Adipocyte (in vitro differentiated cells): ENCODE measurements around the gene ATP6V0C.

Source experiments
- DNase-seq: peaks from one replicate; pipeline ENCODE4 v3.0.0-alpha.2; 2015; ENCODE audit warnings: low read depth
- H3K27me3 ChIP-seq: replicated peaks from 2 replicates; pipeline ENCODE4 v1.7.0; 2013; ENCODE audit warnings: mild to moderate bottlenecking, low read length, moderate library complexity; ENCODE audit not compliant: control insufficient read depth, insufficient read depth
- H3K36me3 ChIP-seq: 2 replicates; pipeline ENCODE4 v1.7.0; 2013; ENCODE audit warnings: low read length, mild to moderate bottlenecking, moderate library complexity; ENCODE audit not compliant: control insufficient read depth, insufficient read depth, severe bottlenecking
- H3K4me1 ChIP-seq: 2 replicates; pipeline ENCODE4 v1.7.0; 2013; ENCODE audit warnings: mild to moderate bottlenecking, low read length, moderate library complexity; ENCODE audit not compliant: control insufficient read depth, insufficient read depth
- H3K4me3 ChIP-seq: 2 replicates; pipeline ENCODE4 v1.7.0; 2013; ENCODE audit warnings: mild to moderate bottlenecking, low read length, moderate library complexity
- H3K9ac ChIP-seq: 2 replicates; pipeline ENCODE4 v1.7.0; 2013; ENCODE audit warnings: mild to moderate bottlenecking, low read length, moderate library complexity
- H3K9me3 ChIP-seq: 2 replicates; pipeline ENCODE4 v1.7.0; 2013; ENCODE audit warnings: mild to moderate bottlenecking, low read length, moderate library complexity; ENCODE audit not compliant: control insufficient read depth

ATP6V0C gene

GRCh38 chr16:2496223-2497115 is 17.3 kb upstream of the ATP6V0C start:
- H3K4me3 ChIP-seq = no peak overlapping the region
- peaks cover 23% of the 10 kb centered on the region for H3K4me1 ChIP-seq
- H3K27me3 ChIP-seq = no peaks in the 10 kb centered on the region
- H3K9me3 ChIP-seq = no peaks in the 10 kb centered on the region
- H3K36me3 ChIP-seq = peaks cover 8% of the 10 kb centered on the region
- no peak overlapping the region for H3K9ac ChIP-seq
- no peak for DNase-seq

GRCh38 chr16:2497116-2497630 is 16.6 kb upstream of the ATP6V0C start:
- H3K9ac ChIP-seq = peak overlapping the region; percentile 69
- DNase-seq = no peak

GRCh38 chr16:2497695-2498484 is 15.9 kb upstream of the ATP6V0C start:
- Histone ChIP-seq H3K9ac (peak overlapping the region; percentile 69), H3K4me3 (peak overlapping the region; percentile 39), H3K36me3 (peaks cover 8% of the 10 kb centered on the region), H3K27me3 (no peaks in the 10 kb centered on the region), H3K9me3 (no peaks in the 10 kb centered on the region), H3K4me1 (peaks cover 37% of the 10 kb centered on the region)
- no peak for DNase-seq

More at GRCh38 chr16:2497116-2497630, 16.6 kb upstream of the ATP6V0C start:
- no peaks in the 10 kb centered on the region for H3K9me3 ChIP-seq
- no peaks in the 10 kb centered on the region for H3K27me3 ChIP-seq
- H3K36me3 ChIP-seq = peaks cover 8% of the 10 kb centered on the region
- H3K4me1 ChIP-seq = peaks cover 30% of the 10 kb centered on the region
- H3K4me3 ChIP-seq = peak overlapping the region; percentile 39

- Histone ChIP-seq H3K9me3 (no peaks in the 10 kb centered on the region), H3K36me3 (peaks cover 8% of the 10 kb centered on the region), H3K4me3 (no peak overlapping the region), H3K9ac (no peak overlapping the region), H3K27me3 (no peaks in the 10 kb centered on the region), H3K4me1 (peaks cover 42% of the 10 kb centered on the region)
- no peak for DNase-seq
Observed at GRCh38 chr16:2498531-2499253, 15.1 kb upstream of the ATP6V0C start.

- Histone ChIP-seq H3K4me1 (peaks cover 42% of the 10 kb centered on the region), H3K27me3 (no peaks in the 10 kb centered on the region), H3K9ac (no peak overlapping the region), H3K36me3 (peaks cover 8% of the 10 kb centered on the region), H3K4me3 (no peak overlapping the region), H3K9me3 (no peaks in the 10 kb centered on the region)
- no peak for DNase-seq
Observed at GRCh38 chr16:2499454-2499853, 14.3 kb upstream of the ATP6V0C start.

- Histone ChIP-seq H3K4me1 (peaks cover 42% of the 10 kb centered on the region), H3K9me3 (no peaks in the 10 kb centered on the region), H3K4me3 (no peak overlapping the region), H3K9ac (no peak overlapping the region), H3K27me3 (no peaks in the 10 kb centered on the region), H3K36me3 (peaks cover 8% of the 10 kb centered on the region)
- no peak for DNase-seq
Observed at GRCh38 chr16:2499890-2500429, 13.8 kb upstream of the ATP6V0C start.

- H3K4me3 ChIP-seq = no peak overlapping the region
- no peak for DNase-seq
- no peaks in the 10 kb centered on the region for H3K27me3 ChIP-seq
- peaks cover 8% of the 10 kb centered on the region for H3K36me3 ChIP-seq
- H3K9ac ChIP-seq = no peak overlapping the region
- no peaks in the 10 kb centered on the region for H3K9me3 ChIP-seq
- peaks cover 42% of the 10 kb centered on the region for H3K4me1 ChIP-seq
Observed at GRCh38 chr16:2500430-2500917, 13.3 kb upstream of the ATP6V0C start.

GRCh38 chr16:2500918-2501750 is 12.6 kb upstream of the ATP6V0C start:
- no peak overlapping the region for H3K4me3 ChIP-seq
- peaks cover 42% of the 10 kb centered on the region for H3K4me1 ChIP-seq
- peak overlapping the region; percentile 7 for H3K9ac ChIP-seq
- no peaks in the 10 kb centered on the region for H3K27me3 ChIP-seq
- H3K9me3 ChIP-seq = no peaks in the 10 kb centered on the region
- H3K36me3 ChIP-seq = peaks cover 8% of the 10 kb centered on the region
- DNase-seq = peak; percentile 86

- no peaks in the 10 kb centered on the region for H3K9me3 ChIP-seq
- no peak overlapping the region for H3K4me3 ChIP-seq
- H3K36me3 ChIP-seq = no peaks in the 10 kb centered on the region
- H3K9ac ChIP-seq = peak overlapping the region; percentile 9
- H3K4me1 ChIP-seq = peaks cover 39% of the 10 kb centered on the region
- DNase-seq = no peak
- no peaks in the 10 kb centered on the region for H3K27me3 ChIP-seq
Observed at GRCh38 chr16:2501946-2502895, 11.5 kb upstream of the ATP6V0C start.
